ENCODE measurements around the gene TEAD1.
"Not testable (repeated sequence)": the region's sequence is repeated elsewhere in the genome, so short reads cannot be mapped to it uniquely, and the experiment has no call there.

Gene TEAD1

GRCh38 chr11:12876988-12877387 is 202.8 kb downstream of the TEAD1 start:
- DNase-seq: no peak

- not testable (repeated sequence) for DNase-seq
Observed at GRCh38 chr11:12877508-12877907, 203.3 kb downstream of the TEAD1 start.

- DNase-seq: no peak
Observed at GRCh38 chr11:12880327-12880726, 206.1 kb downstream of the TEAD1 start.

GRCh38 chr11:12882670-12883069 is 208.4 kb downstream of the TEAD1 start:
- DNase-seq: no peak

- DNase-seq: no peak
Observed at GRCh38 chr11:12884751-12885318, 210.6 kb downstream of the TEAD1 start.

GRCh38 chr11:12885717-12886239 is 211.6 kb downstream of the TEAD1 start:
- DNase-seq: no peak

- DNase-seq: no peak
Observed at GRCh38 chr11:12886508-12886907, 212.3 kb downstream of the TEAD1 start.

- DNase-seq: peak; percentile 11
Observed at GRCh38 chr11:12888525-12889158, 214.4 kb downstream of the TEAD1 start.

- DNase-seq: no peak
Observed at GRCh38 chr11:12889243-12889642, 215.0 kb downstream of the TEAD1 start.

- no peak for DNase-seq
Observed at GRCh38 chr11:12890476-12890875, 216.3 kb downstream of the TEAD1 start.

GRCh38 chr11:12893787-12894672 is 219.8 kb downstream of the TEAD1 start:
- peak; percentile 18 for DNase-seq

GRCh38 chr11:12897390-12897789 is 223.2 kb downstream of the TEAD1 start:
- no peak for DNase-seq

GRCh38 chr11:12897867-12898266 is 223.6 kb downstream of the TEAD1 start:
- DNase-seq: no peak

GRCh38 chr11:12900496-12900895 is 226.3 kb downstream of the TEAD1 start:
- DNase-seq: peak; percentile 41

GRCh38 chr11:12901272-12901671 is 227.1 kb downstream of the TEAD1 start:
- no peak for DNase-seq

GRCh38 chr11:12901874-12902481 is 227.8 kb downstream of the TEAD1 start:
- peak; percentile 4 for DNase-seq

- DNase-seq: no peak
Observed at GRCh38 chr11:12902791-12903486, 228.7 kb downstream of the TEAD1 start.

GRCh38 chr11:12905435-12905834 is 231.2 kb downstream of the TEAD1 start:
- no peak for DNase-seq

- no peak for DNase-seq
Observed at GRCh38 chr11:12906501-12906900, 232.3 kb downstream of the TEAD1 start.

- no peak for DNase-seq
Observed at GRCh38 chr11:12909879-12910278, 235.7 kb downstream of the TEAD1 start.

GRCh38 chr11:12914400-12914912 is 240.2 kb downstream of the TEAD1 start:
- DNase-seq: no peak

- no peak for DNase-seq
Observed at GRCh38 chr11:12915093-12915492, 240.9 kb downstream of the TEAD1 start.
